Thyroid gland (tissue), 4 donors: Measurements from ENCODE around the gene TBR1.

Source experiments
- CTCF ChIP-seq, 6 experiments: fragments of 200-600 bp in 3 of 6; fragments of 450-650 bp in 3 of 6; sonication (generic) in 3 of 6; IDR thresholded peaks; one replicate each; pipeline ENCODE4 v1.5.1; 2016 to 2019; ENCODE audit warnings: antibody characterized with exemption in 6 of 6, mild to moderate bottlenecking in 2 of 6, inconsistent platforms in 1 of 6, moderate library complexity in 1 of 6
- POLR2A ChIP-seq, 2 donors: fragments of 450-650 bp; IDR thresholded peaks; one replicate each; pipeline ENCODE4 v1.6.1; 2017; ENCODE audit warnings: antibody characterized with exemption in 2 of 2, mild to moderate bottlenecking in 2 of 2, moderate library complexity in 1 of 2

- no peak for TF ChIP-seq POLR2A (IDR thresholded peaks at IDR 0.05)
- TF ChIP-seq CTCF (IDR thresholded peaks at IDR 0.05), result no peak
Observed at GRCh38 chr2:161419638-161420190, 3.6 kb downstream of the TBR1 start.
